Adipocyte (in vitro differentiated cells): ENCODE measurements around the gene MRAP.
"Not testable (repeated sequence)": the region's sequence is repeated elsewhere in the genome, so short reads cannot be mapped to it uniquely, and the experiment has no call there.

Experiments used
- DNase-seq: peaks from one replicate; pipeline ENCODE4 v3.0.0-alpha.2; 2015; ENCODE audit warnings: low read depth
- H3K27me3 ChIP-seq: replicated peaks from 2 replicates; pipeline ENCODE4 v1.7.0; 2013; ENCODE audit warnings: mild to moderate bottlenecking, low read length, moderate library complexity; ENCODE audit not compliant: control insufficient read depth, insufficient read depth
- H3K36me3 ChIP-seq: 2 replicates; pipeline ENCODE4 v1.7.0; 2013; ENCODE audit warnings: low read length, mild to moderate bottlenecking, moderate library complexity; ENCODE audit not compliant: control insufficient read depth, insufficient read depth, severe bottlenecking
- H3K4me1 ChIP-seq: 2 replicates; pipeline ENCODE4 v1.7.0; 2013; ENCODE audit warnings: mild to moderate bottlenecking, low read length, moderate library complexity; ENCODE audit not compliant: control insufficient read depth, insufficient read depth
- H3K4me3 ChIP-seq: 2 replicates; pipeline ENCODE4 v1.7.0; 2013; ENCODE audit warnings: mild to moderate bottlenecking, low read length, moderate library complexity
- H3K9ac ChIP-seq: 2 replicates; pipeline ENCODE4 v1.7.0; 2013; ENCODE audit warnings: mild to moderate bottlenecking, low read length, moderate library complexity
- H3K9me3 ChIP-seq: 2 replicates; pipeline ENCODE4 v1.7.0; 2013; ENCODE audit warnings: mild to moderate bottlenecking, low read length, moderate library complexity; ENCODE audit not compliant: control insufficient read depth

The MRAP gene

DNA sequence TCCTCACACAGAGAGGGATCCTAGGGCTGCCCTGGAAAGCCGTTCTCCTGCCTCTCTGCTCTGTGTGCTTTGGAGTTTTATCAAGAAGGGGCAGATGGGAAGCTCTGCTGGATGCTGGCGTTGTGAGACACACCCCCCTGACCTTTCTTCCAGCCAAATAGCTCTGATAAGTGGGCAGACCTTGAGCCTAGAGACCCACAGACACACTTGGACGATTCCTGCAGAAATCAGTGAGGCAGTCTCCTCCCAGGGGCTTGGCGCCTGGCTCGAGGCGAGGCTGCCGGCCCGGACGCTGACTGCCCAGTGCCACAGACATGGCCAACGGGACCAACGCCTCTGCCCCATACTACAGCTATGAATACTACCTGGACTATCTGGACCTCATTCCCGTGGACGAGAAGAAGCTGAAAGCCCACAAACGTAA, at the start of gene MRAP:
MRAP (plus strand) TSS at position 198 of the 424 bp plus-strand sequence; CDS start at position 315, 117 bp downstream.
- DNase-seq, result no peak
- H3K27me3 ChIP-seq, result no peaks in the 10 kb centered on the region
- peaks cover 29% of the 10 kb centered on the region for H3K4me1 ChIP-seq
- H3K36me3 ChIP-seq, result peaks cover 23% of the 10 kb centered on the region
- no peaks in the 10 kb centered on the region for H3K9me3 ChIP-seq
- peak within 1 kb of the TSS; percentile 74 for H3K4me3 ChIP-seq
- H3K9ac ChIP-seq, result peak within 1 kb of the TSS; percentile 82

DNA sequence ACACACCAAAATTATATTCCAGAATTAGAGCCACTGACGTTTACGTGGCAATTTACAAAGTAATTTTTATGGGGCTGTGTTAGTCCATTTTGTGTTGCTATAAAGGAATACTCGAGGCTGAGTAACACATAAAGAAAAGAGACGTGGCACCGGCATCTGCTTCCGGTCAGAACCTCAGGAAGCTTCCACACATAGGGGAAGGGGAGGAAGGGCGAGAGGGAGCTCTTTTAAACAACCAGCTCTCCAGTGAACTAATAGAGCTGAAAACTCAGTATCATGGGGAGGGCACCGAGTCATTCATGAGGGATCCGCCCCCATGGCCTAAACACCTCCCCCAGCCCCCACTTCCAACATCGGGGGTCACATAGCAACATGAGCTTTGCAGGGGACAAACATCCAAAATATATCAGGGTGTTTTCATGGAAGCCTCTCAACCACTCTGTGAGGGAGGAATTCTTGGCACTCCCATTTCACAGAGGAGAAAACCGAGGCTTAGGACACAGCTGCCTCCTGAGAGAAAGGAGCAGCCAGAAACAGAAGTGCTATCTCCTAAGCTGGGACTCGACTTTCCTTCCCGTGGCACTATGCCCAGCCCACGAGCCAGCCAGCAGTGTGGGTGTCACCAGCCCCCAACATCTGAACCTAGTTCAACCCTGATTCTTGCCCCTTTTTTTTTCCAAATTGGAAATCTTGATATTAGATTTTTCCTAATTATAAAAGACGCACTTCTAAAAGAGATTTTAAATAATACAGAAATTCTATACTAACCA, 49.0 kb upstream of the MRAP start:
- Histone ChIP-seq H3K27me3 (peaks cover 37% of the 10 kb centered on the region), H3K9ac (no peak overlapping the region), H3K4me1 (peaks cover 9% of the 10 kb centered on the region), H3K9me3 (peaks cover 2% of the 10 kb centered on the region), H3K36me3 (no peaks in the 10 kb centered on the region), H3K4me3 (no peak overlapping the region)
- DNase-seq, result no peak

DNA sequence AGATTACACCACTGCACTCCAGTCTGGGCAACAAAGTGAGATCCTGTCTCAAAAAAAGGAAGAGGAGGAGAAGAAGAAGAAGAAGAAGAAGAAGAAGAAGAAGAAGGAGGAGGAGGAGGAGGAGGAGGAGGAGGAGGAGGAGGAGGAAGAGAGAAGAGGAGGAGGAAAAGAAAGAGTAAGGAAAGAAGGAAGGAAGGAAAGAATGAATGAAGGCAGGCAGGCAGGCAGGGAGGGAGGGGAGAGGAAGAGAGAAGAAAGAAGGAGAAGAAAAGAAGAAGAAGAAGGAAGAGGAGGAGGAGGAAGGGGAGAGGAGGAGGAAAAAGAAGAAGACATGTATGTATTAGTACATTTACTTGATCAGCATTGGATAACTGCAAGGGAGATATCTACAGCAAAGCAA, 46.5 kb upstream of the MRAP start:
- peaks cover 17% of the 10 kb centered on the region for H3K27me3 ChIP-seq
- no peak for DNase-seq

DNA sequence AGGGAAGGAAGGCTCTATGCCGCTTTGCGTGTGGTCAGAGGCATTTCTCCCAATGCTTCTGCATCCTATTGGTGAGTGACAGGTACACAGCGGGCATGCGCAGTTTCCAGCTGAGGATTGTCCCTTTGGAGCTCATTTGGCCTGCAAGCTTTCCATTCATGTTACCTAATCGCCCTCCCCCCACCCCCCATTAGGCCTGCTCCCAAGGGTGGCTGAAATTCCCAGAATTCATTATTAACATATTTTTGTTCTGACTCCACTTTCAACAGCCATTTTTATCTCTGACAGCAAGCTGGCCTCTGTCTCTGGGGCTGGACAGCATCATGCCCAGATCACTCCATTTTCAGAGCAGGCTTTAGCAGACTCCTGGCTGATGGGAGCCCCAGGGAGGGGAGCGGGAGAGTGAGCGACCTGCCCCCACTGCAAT, 45.4 kb upstream of the MRAP start:
- no peak overlapping the region for H3K4me3 ChIP-seq
- H3K4me1 ChIP-seq, result peaks cover 31% of the 10 kb centered on the region
- DNase-seq, result no peak
- H3K9ac ChIP-seq, result peak overlapping the region; percentile 34
- H3K27me3 ChIP-seq, result peaks cover 8% of the 10 kb centered on the region
- H3K9me3 ChIP-seq, result peaks cover 2% of the 10 kb centered on the region
- H3K36me3 ChIP-seq, result no peaks in the 10 kb centered on the region

More for the DNA sequence above, 46.5 kb upstream of the MRAP start:
- H3K4me3 ChIP-seq, result no peak overlapping the region
- H3K36me3 ChIP-seq, result no peaks in the 10 kb centered on the region
- H3K4me1 ChIP-seq, result peaks cover 20% of the 10 kb centered on the region
- H3K9me3 ChIP-seq, result peaks cover 2% of the 10 kb centered on the region
- H3K9ac ChIP-seq, result no peak overlapping the region

DNA sequence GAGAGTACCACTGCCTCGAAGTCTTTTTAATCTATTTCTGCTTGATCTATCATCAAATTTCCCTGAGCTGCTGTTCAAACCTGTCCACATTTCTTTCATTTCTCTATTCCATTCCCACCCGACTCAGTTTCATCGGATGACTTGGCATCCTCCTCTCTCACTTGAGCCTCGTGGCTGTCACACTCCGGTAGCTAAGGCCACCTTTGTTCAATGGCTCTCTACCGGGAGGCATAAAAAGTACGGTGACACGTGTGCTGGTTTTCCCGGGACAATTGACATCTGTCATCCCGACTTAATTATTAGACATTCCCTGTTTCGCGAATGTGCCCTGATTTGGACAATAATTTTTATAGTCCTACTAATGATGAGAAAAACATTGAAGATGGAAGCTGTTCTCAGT, 42.4 kb upstream of the MRAP start:
- H3K36me3 ChIP-seq, result no peaks in the 10 kb centered on the region
- H3K4me3 ChIP-seq, result peak overlapping the region; percentile 47
- no peaks in the 10 kb centered on the region for H3K27me3 ChIP-seq
- H3K4me1 ChIP-seq, result peaks cover 31% of the 10 kb centered on the region
- no peak overlapping the region for H3K9ac ChIP-seq
- H3K9me3 ChIP-seq, result no peaks in the 10 kb centered on the region
- no peak for DNase-seq

DNA sequence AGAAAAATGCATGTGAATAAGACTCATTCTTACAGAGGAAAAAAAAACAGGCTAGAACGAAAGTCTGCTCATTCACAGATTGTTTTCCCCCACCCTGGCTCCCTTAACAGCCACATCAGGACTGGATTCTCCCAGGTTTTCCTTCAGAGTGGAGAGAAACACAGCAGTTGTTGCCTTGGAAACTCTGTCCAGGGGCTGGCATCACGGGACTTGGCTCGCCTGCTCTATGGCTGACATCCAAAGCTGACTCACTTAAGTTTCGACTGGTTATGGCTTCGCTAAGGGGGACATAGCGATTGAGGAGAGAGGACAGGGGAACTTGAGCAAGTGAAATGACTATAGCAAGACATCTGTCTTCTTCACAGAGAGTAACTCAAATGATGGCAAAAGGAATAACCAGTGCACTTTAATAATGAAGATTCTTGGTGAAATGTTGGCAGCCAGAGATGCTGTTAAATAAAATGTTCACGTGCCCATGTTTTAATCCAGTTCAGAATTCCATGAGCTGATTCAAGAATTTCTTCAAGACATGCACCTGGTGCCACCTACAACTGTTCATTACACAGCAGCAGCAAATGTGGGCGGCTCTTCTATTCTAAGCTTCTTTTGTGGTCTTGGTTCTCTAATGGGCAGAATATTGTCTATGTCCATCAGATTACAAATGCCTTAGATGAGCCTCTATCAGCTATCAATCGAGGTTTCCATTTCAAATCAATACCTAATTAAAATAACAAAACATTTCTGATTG, 41.6 kb upstream of the MRAP start:
- Histone ChIP-seq H3K9ac (peak overlapping the region; percentile 48), H3K9me3 (no peaks in the 10 kb centered on the region), H3K4me3 (peak overlapping the region; percentile 47), H3K4me1 (peaks cover 31% of the 10 kb centered on the region), H3K36me3 (no peaks in the 10 kb centered on the region), H3K27me3 (no peaks in the 10 kb centered on the region)
- peak; percentile 93 for DNase-seq

DNA sequence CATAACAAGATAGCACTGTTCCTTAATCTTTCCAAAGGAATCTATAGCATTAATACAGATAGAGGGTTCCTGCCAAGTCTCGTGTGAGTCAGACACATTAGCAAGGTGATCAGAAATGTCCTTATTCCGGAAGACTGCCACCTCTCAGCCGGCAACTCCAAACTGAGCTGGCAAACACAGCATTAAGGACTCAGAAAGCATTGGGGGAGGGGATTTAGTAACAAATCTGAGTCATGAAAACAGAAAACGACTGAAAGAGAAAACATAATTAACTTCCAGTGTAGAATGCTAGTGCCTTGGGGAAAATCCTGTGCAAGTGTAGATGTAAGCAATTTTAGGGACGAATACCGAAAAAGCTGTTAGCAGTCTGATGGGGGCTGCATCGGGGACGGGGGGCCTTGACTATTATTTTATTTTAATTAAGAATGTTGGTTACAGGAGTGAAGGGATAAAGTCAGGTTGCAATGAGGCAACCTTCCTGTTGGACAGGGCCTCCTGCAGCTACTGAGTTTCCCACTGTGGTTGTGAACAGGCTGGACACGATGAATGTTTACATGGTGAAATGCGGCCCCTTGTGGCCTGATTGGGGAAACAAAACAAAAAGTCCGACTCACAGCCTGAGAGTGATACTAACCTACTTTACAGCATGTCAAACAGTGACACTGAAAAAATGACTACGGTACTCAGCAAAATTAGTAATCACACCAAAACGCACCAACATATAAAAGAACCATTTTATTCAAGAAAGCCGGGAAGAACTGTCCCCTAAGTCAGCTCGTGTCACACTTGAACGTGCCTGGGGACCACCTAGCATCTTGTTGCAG, 40.5 kb upstream of the MRAP start:
- Histone ChIP-seq H3K9me3 (no peaks in the 10 kb centered on the region), H3K9ac (peak overlapping the region; percentile 45), H3K4me1 (peaks cover 27% of the 10 kb centered on the region), H3K36me3 (no peaks in the 10 kb centered on the region), H3K27me3 (no peaks in the 10 kb centered on the region), H3K4me3 (no peak overlapping the region)
- DNase-seq, result peak; percentile 93

DNA sequence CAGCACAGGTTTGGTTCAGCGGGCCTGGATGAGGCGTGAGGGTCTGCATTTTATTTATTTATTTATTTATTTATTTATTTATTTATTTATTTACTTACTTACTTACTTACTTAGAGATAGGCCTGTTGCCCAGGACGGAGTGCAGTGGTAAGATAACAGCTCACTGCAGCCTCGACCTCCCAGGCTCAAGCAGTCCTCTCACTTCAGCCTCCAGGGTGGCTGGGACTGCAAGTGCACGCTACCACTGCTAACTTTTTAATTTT, 39.9 kb upstream of the MRAP start:
- not testable (repeated sequence) for H3K36me3 ChIP-seq, H3K4me3 ChIP-seq, H3K27me3 ChIP-seq, H3K9ac ChIP-seq, DNase-seq, H3K9me3 ChIP-seq
- H3K4me1 ChIP-seq, result peaks cover 22% of the 10 kb centered on the region

DNA sequence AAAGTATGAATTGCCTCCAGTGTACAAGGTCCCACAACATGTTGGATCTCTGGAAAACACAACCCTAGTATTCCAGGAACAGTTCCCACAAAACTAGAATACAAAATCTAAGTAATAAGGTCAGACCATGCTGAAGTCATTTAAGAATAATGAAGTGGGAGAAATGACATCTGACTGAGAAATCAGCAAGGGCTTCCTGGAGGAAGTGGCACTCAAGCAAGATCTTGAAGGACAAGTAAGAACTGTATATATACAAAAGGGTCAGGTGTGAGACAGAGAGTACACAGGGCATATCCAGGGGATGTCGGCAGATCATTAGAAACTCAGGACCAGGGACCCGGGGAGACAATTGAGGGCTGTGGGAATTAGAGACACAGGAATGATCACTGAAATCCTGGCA, 38.5 kb upstream of the MRAP start:
- Histone ChIP-seq H3K36me3 (no peaks in the 10 kb centered on the region), H3K4me3 (no peak overlapping the region), H3K9me3 (no peaks in the 10 kb centered on the region), H3K4me1 (peaks cover 22% of the 10 kb centered on the region), H3K9ac (no peak overlapping the region), H3K27me3 (no peaks in the 10 kb centered on the region)
- DNase-seq, result no peak

DNA sequence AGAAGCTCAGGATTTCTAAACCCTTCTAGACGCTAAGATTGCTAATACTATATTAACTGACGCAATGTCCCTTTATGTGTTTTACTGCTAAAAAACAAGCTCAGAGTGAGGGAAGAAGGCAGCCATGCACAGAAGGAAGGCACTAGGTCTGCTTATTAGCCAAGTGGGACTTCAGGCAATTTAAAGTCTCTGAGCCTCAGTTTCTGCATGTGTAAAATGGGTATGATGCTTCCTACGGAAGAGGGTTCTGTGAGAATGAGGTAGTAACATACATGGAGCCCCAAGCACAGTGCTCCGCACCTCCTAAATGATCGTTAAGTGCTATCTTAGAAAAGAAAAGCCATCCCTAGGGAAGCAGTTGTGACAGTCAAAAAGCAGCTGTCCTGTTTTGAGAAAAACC, 36.7 kb upstream of the MRAP start:
- DNase-seq, result no peak
- Histone ChIP-seq H3K36me3 (peaks cover 4% of the 10 kb centered on the region), H3K9ac (no peak overlapping the region), H3K27me3 (no peaks in the 10 kb centered on the region), H3K4me3 (no peak overlapping the region), H3K9me3 (no peaks in the 10 kb centered on the region), H3K4me1 (peaks cover 13% of the 10 kb centered on the region)

DNA sequence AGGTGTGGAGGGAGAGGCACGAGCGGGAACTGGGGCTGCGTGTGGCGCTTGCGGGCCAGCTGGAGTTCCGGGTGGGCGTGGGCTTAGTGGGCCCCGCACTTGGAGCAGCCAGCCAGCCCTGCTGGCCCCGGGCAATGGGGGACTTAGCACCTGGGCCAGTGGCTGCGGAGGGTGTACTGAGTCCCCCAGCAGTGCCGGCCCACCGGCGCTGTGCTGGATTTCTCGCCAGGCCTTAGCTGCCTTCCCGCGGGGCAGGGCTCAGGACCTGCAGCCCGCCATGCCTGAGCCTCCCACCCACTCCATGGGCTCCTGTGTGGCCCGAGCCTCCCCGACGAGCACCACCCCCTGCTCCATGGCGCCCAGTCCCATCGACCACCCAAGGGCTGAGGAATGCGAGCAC, 33.3 kb upstream of the MRAP start:
- H3K4me1 ChIP-seq, H3K4me3 ChIP-seq, H3K9ac ChIP-seq, H3K9me3 ChIP-seq, H3K27me3 ChIP-seq, DNase-seq: not testable (repeated sequence)
- peaks cover 34% of the 10 kb centered on the region for H3K36me3 ChIP-seq
